ENCODE results near the gene ADK. TPM values are rescaled to one million over a fixed set of nuclear protein-coding genes. Genes with fewer than 3 reads are reported as not detected.

The ADK gene
- total and polyA plus RNA-seq, 2 donors (not counting 1 experiment from before 2014, with no cell fraction given): 25.3 to 47.8 TPM

DNA sequence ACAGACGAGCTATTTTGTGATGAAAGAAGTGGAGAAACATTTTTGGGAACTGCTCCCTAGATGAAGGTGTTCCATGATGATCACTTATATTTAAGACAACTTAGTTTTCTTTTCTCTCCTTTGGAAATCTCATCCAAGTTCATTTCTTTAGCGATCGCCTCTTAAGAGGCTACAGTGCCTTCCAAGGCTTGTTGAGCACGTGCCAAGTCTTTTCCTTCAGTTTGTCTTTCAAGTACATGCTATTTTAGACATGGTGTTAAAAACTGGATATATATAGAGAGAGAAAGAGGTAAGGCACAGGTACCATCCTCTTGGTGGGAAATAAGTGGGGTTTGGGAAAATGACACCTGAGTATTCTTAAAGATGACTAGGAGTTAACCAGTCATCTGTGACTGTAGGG, 2.7 kb downstream of the ADK start:
- Histone ChIP-seq H4K20me1 (ENCODE audit: control insufficient read depth, extremely low read depth, insufficient read depth, low read length) (no peaks in the 10 kb centered on the region), H3K9ac (ENCODE audit: insufficient read depth, low read length) (no peak overlapping the region), H3K4me1 (ENCODE audit: control insufficient read depth, extremely low read depth, insufficient read depth, low read length) (no peaks in the 10 kb centered on the region), H2AFZ (ENCODE audit: low read length) (no peak overlapping the region), H3K79me2 (ENCODE audit: control insufficient read depth, insufficient read depth, low read length) (peaks cover 20% of the 10 kb centered on the region), H3K27me3 (ENCODE audit: control insufficient read depth, insufficient read depth, low read length) (no peaks in the 10 kb centered on the region), H3K4me3 (replicated peaks in 1 of 4; ENCODE audit: control extremely low read depth in 1 of 4, insufficient read depth in 1 of 4, low read depth in 3 of 4, low read length in 4 of 4) (peak overlapping the region in 1 of 4 experiments; percentile 2), H3K9me3 (ENCODE audit: control insufficient read depth, insufficient read depth, low read depth, low read length) (no peaks in the 10 kb centered on the region), H3K27ac (ENCODE audit: insufficient read depth, low read length) (no peak overlapping the region), H3K36me3 (ENCODE audit: control insufficient read depth, insufficient read depth, low read length) (no peaks in the 10 kb centered on the region), H3K4me2 (ENCODE audit: extremely low read depth, insufficient read depth, low read length) (no peak overlapping the region)
- no peak for TF ChIP-seq EZH2 (IDR thresholded peaks at IDR 0.05; ENCODE audit: low read length, missing control alignments)
- TF ChIP-seq, protein P1, sequence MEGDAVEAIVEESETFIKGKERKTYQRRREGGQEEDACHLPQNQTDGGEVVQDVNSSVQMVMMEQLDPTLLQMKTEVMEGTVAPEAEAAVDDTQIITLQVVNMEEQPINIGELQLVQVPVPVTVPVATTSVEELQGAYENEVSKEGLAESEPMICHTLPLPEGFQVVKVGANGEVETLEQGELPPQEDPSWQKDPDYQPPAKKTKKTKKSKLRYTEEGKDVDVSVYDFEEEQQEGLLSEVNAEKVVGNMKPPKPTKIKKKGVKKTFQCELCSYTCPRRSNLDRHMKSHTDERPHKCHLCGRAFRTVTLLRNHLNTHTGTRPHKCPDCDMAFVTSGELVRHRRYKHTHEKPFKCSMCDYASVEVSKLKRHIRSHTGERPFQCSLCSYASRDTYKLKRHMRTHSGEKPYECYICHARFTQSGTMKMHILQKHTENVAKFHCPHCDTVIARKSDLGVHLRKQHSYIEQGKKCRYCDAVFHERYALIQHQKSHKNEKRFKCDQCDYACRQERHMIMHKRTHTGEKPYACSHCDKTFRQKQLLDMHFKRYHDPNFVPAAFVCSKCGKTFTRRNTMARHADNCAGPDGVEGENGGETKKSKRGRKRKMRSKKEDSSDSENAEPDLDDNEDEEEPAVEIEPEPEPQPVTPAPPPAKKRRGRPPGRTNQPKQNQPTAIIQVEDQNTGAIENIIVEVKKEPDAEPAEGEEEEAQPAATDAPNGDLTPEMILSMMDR (conservative IDR thresholded peaks at IDR 0.05 in 1 of 2, IDR thresholded peaks at IDR 0.05 in 1 of 2; ENCODE audit: low read depth in 1 of 2, low read length in 2 of 2): no peak
- DNase-seq (ENCODE audit: low read depth in 2 of 2): no peak

DNA sequence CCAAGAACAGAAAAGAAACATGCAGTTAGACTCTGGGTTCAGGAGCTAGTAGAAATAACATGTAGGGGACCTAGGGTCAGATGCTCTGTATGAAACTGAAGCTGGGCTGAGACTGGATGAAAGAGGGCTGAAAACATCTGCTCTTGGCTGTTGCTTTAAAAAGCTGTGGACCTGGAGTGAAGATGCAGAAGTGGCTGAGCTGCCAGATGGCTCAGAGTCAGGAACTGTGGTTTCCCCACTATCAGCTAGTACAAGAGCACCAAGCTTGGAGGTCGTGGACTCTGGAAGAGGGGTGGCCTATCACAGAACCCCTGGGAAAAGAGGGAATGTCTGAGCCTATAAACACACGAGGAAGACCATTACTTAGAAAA, 5.9 kb downstream of the ADK start:
- no peak overlapping the region for H3K9ac ChIP-seq (ENCODE audit: insufficient read depth, low read length)
- H3K9me3 ChIP-seq (ENCODE audit: control insufficient read depth, insufficient read depth, low read depth, low read length): no peaks in the 10 kb centered on the region
- H3K79me2 ChIP-seq (ENCODE audit: control insufficient read depth, insufficient read depth, low read length): peaks cover 2% of the 10 kb centered on the region
- no peak overlapping the region for H3K4me3 ChIP-seq (replicated peaks in 1 of 4; ENCODE audit: control extremely low read depth in 1 of 4, insufficient read depth in 1 of 4, low read depth in 3 of 4, low read length in 4 of 4)
- peak; percentile 57 to 64 for DNase-seq (ENCODE audit: low read depth in 2 of 2)
- no peak overlapping the region for H3K4me2 ChIP-seq (ENCODE audit: extremely low read depth, insufficient read depth, low read length)
- no peak overlapping the region for H2AFZ ChIP-seq (ENCODE audit: low read length)
- no peaks in the 10 kb centered on the region for H3K36me3 ChIP-seq (ENCODE audit: control insufficient read depth, insufficient read depth, low read length)
- H3K27ac ChIP-seq (ENCODE audit: insufficient read depth, low read length): no peak overlapping the region
- H4K20me1 ChIP-seq (ENCODE audit: control insufficient read depth, extremely low read depth, insufficient read depth, low read length): no peaks in the 10 kb centered on the region
- H3K27me3 ChIP-seq (ENCODE audit: control insufficient read depth, insufficient read depth, low read length): no peaks in the 10 kb centered on the region
- no peaks in the 10 kb centered on the region for H3K4me1 ChIP-seq (ENCODE audit: control insufficient read depth, extremely low read depth, insufficient read depth, low read length)
- TF ChIP-seq EZH2 (IDR thresholded peaks at IDR 0.05; ENCODE audit: low read length, missing control alignments): no peak
- TF ChIP-seq, protein P1 (conservative IDR thresholded peaks at IDR 0.05 in 1 of 2, IDR thresholded peaks at IDR 0.05 in 1 of 2; ENCODE audit: low read depth in 1 of 2, low read length in 2 of 2): no peak

DNA sequence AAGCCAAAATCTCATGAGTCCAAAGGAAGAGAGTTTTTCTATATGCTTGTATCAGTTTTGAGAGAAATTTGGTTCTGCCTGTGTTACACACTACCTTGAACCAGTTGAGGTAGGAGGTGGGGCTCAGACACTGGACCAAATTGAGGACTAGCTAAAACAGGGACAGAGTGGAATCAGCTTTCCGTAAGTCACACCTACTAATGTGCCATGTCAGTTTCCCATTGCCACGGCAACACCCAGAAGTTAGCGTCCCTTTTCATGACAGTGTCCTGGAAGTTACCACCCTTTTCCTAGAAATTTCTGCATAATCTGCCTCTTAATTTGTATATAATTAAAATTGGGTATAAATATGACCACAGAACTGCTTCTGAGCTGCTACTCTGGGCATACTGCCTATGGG, 9.0 kb downstream of the ADK start:
- H3K4me2 ChIP-seq (ENCODE audit: extremely low read depth, insufficient read depth, low read length): no peak overlapping the region
- no peak for DNase-seq (ENCODE audit: low read depth in 2 of 2)
- no peak overlapping the region for H3K9ac ChIP-seq (ENCODE audit: insufficient read depth, low read length)
- no peaks in the 10 kb centered on the region for H4K20me1 ChIP-seq (ENCODE audit: control insufficient read depth, extremely low read depth, insufficient read depth, low read length)
- no peak overlapping the region for H2AFZ ChIP-seq (ENCODE audit: low read length)
- no peak for TF ChIP-seq EZH2 (IDR thresholded peaks at IDR 0.05; ENCODE audit: low read length, missing control alignments)
- TF ChIP-seq, protein P1 (conservative IDR thresholded peaks at IDR 0.05 in 1 of 2, IDR thresholded peaks at IDR 0.05 in 1 of 2; ENCODE audit: low read depth in 1 of 2, low read length in 2 of 2): no peak
- no peaks in the 10 kb centered on the region for H3K27me3 ChIP-seq (ENCODE audit: control insufficient read depth, insufficient read depth, low read length)
- H3K79me2 ChIP-seq (ENCODE audit: control insufficient read depth, insufficient read depth, low read length): no peaks in the 10 kb centered on the region
- H3K4me1 ChIP-seq (ENCODE audit: control insufficient read depth, extremely low read depth, insufficient read depth, low read length): peaks cover 3% of the 10 kb centered on the region
- H3K27ac ChIP-seq (ENCODE audit: insufficient read depth, low read length): no peak overlapping the region
- H3K9me3 ChIP-seq (ENCODE audit: control insufficient read depth, insufficient read depth, low read depth, low read length): no peaks in the 10 kb centered on the region
- no peaks in the 10 kb centered on the region for H3K36me3 ChIP-seq (ENCODE audit: control insufficient read depth, insufficient read depth, low read length)
- no peak overlapping the region for H3K4me3 ChIP-seq (replicated peaks in 1 of 4; ENCODE audit: control extremely low read depth in 1 of 4, insufficient read depth in 1 of 4, low read depth in 3 of 4, low read length in 4 of 4)

All from fibroblast of lung (primary cell).